GM12878 (cell line): ENCODE measurements around the gene ACAP2. TPM values are rescaled to one million over a fixed set of nuclear protein-coding genes. Genes with fewer than 3 reads are reported as not detected.

Source experiments
- ATAC-seq: fragments of 200-7000 bp; cut with Tn5 transposase; 3 replicates; pipeline ENCODE4 v1.9.1; 2020; ENCODE audit warnings: mild to moderate bottlenecking, moderate library complexity
- BruUV-seq: library from RNA; stranded (reverse); fragments of 400-500 nt; replicated peaks from 2 replicates; lab custom pipeline; 2021; lab: Mats Ljungman, UMichigan
- CTCF ChIA-PET: fragments of 300-600 bp; sonication (Branson Sonifier 250); formaldehyde crosslinking; extraction: SDS; loops from one replicate; lab custom pipeline; 2021; ENCODE audit warnings: inconsistent platforms; lab: Yijun Ruan, JAX
- POLR2A ChIA-PET: fragments of 350-600 bp; formaldehyde crosslinking; extraction: SDS; loops from one replicate; lab custom pipeline; 2021; ENCODE audit warnings: inconsistent platforms; lab: Charles Lee
- RAD21 ChIA-PET: fragments of 300-600 bp; sonication (Branson Sonifier 250); formaldehyde crosslinking; loops from one replicate; lab custom pipeline; 2023; ENCODE audit warnings: antibody characterized with exemption; ENCODE audit not compliant: unreplicated experiment; lab: Charles Lee
- SMC1A ChIA-PET: fragments of 300-600 bp; sonication (Branson Sonifier 250); formaldehyde crosslinking; loops from one replicate; lab custom pipeline; 2023; ENCODE audit not compliant: unreplicated experiment, uncharacterized antibody; lab: Charles Lee
- DNase-seq: peaks from one replicate; pipeline ENCODE4 v3.0.0-alpha.2; 2011; ENCODE audit warnings: low read depth, low spot score
- FAIRE-seq: peaks from 3 replicates; lab custom pipeline; 2011; peaks lifted over from hg19 to GRCh38; lab: Jason Lieb, UNC
- H2AFZ ChIP-seq: 2 replicates; pipeline ENCODE4 v1.6.0; 2011; ENCODE audit warnings: low read depth, low read length, control low read depth; ENCODE audit not compliant: control insufficient read depth
- H3K27ac ChIP-seq: 2 replicates; pipeline ENCODE4 v1.5.1; 2011; ENCODE audit warnings: control low read depth; ENCODE audit not compliant: control insufficient read depth, insufficient read depth
- H3K27me3 ChIP-seq, 2 experiments: replicated peaks in 1 of 2; 2 replicates each; pipeline versions ENCODE4 v1.6.0 to v1.6.1; 2011; ENCODE audit warnings: low read length in 1 of 2; ENCODE audit not compliant: control insufficient read depth in 2 of 2, insufficient read depth in 2 of 2
- H3K36me3 ChIP-seq, 2 experiments: 2 replicates each; pipeline ENCODE4 v1.5.1; 2011; ENCODE audit warnings: low read length in 1 of 2; ENCODE audit not compliant: control insufficient read depth in 2 of 2, insufficient read depth in 2 of 2
- H3K4me1 ChIP-seq: 2 replicates; pipeline ENCODE4 v1.6.1; 2011; ENCODE audit warnings: mild to moderate bottlenecking, low read length, moderate library complexity, mixed read lengths; ENCODE audit not compliant: control insufficient read depth, insufficient read depth
- H3K4me2 ChIP-seq: 2 replicates; pipeline ENCODE4 v1.6.0; 2011; ENCODE audit warnings: control low read depth; ENCODE audit not compliant: control insufficient read depth, insufficient read depth
- H3K4me3 ChIP-seq: fragments of 200-600 bp; sonication (generic); 2 replicates; pipeline ENCODE4 v1.5.1; 2016
- H3K79me2 ChIP-seq: 2 replicates; pipeline ENCODE4 v1.6.0; 2011; ENCODE audit warnings: low read length; ENCODE audit not compliant: control insufficient read depth, insufficient read depth
- H3K9ac ChIP-seq: 2 replicates; pipeline ENCODE4 v1.8.0; 2011; ENCODE audit warnings: low read length, control low read depth, mixed read lengths; ENCODE audit not compliant: control insufficient read depth, insufficient read depth
- H3K9me3 ChIP-seq: replicated peaks from 3 replicates; pipeline ENCODE4 v1.5.1; 2011; ENCODE audit warnings: mild to moderate bottlenecking, low read length; ENCODE audit not compliant: control insufficient read depth, insufficient read depth
- H4K20me1 ChIP-seq: 2 replicates; pipeline ENCODE4 v1.6.0; 2011; ENCODE audit not compliant: control insufficient read depth, insufficient read depth
- CBX5 ChIP-seq: sonication (generic); IDR thresholded peaks from 2 replicates; pipeline ENCODE4 v1.6.1; 2016; ENCODE audit warnings: low read depth, moderate library complexity, mild to moderate bottlenecking, inconsistent platforms
- KLF5 ChIP-seq: fragments of 450-650 bp; IDR thresholded peaks from 2 replicates; pipeline ENCODE4 v1.6.1; 2014; ENCODE audit warnings: mild to moderate bottlenecking; ENCODE audit not compliant: partially characterized antibody
- MTA2 ChIP-seq: fragments of 450-650 bp; IDR thresholded peaks from 2 replicates; pipeline ENCODE4 v1.6.1; 2016; ENCODE audit warnings: low read depth, mild to moderate bottlenecking, moderate library complexity
- PAX5 ChIP-seq: IDR thresholded peaks from 2 replicates; pipeline ENCODE4 v1.6.1; 2011; ENCODE audit warnings: low read depth, low read length, borderline replicate concordance
- POLR2AphosphoS2 ChIP-seq: IDR thresholded peaks from 2 replicates; pipeline ENCODE4 v1.6.1; 2011; ENCODE audit warnings: low read depth, mild to moderate bottlenecking, low read length, improper control_type of control experiment, moderate library complexity
- SPI1 ChIP-seq: IDR thresholded peaks from 2 replicates; pipeline ENCODE4 v1.6.1; 2011; ENCODE audit warnings: low read depth, mild to moderate bottlenecking, low read length, moderate library complexity, borderline replicate concordance; ENCODE audit not compliant: insufficient read depth
- ZBED1 ChIP-seq: IDR thresholded peaks from 2 replicates; pipeline ENCODE4 v1.6.1; 2016; ENCODE audit warnings: borderline replicate concordance
- WGBS: methylation state at CpG from one replicate; pipeline ENCODE4 v1.1.6; 2016; ENCODE audit warnings: low lambda C conversion rate; ENCODE audit not compliant: insufficient replicate concordance, insufficient coverage; ENCODE audit errors: missing lambda C conversion rate; 5-methylcytosine and 5-hydroxymethylcytosine counted together
- in situ Hi-C: fragments of 300-500 bp; cut with MboI; formaldehyde crosslinking; loops from 9 replicates; pipeline ENCODE4 v1.14.3; 2018; ENCODE audit warnings: mixed read lengths
- intact Hi-C: fragments of 100-400 bp; cut with micrococcal nuclease; formaldehyde crosslinking; loops from one replicate; pipeline ENCODE4 v1.14.2; 2022; ENCODE audit not compliant: unreplicated experiment
- polyA plus RNA-seq, 11 experiments: library from polyadenylated mRNA; depleted of rRNA in 4 of 11; unstranded in 6 of 11; stranded (reverse) in 5 of 11; fragments of >200 nt; fragmentation: Nextera tagmentation in 4 of 11; fragmentation: Illumina TruSeq in 1 of 11; extraction: Ambion mirVana in 4 of 11; extraction: Trizol in 1 of 11; gene quantifications; 1 replicate in 1 of 11; 2 replicates in 10 of 11; pipeline versions ENCODE4 v1.2.1 to v1.2.3, GENCODE V29; 2011 to 2016; ENCODE audit warnings: inconsistent platforms in 2 of 11, missing spikeins in 2 of 11, low read depth in 1 of 11
- total RNA-seq, 4 experiments: library from RNA; depleted of rRNA in 3 of 4; stranded (reverse); fragments of >200 nt in 3 of 4; fragmentation: Illumina TruSeq in 1 of 4; extraction: Trizol in 1 of 4; gene quantifications; 2 replicates each; pipeline versions ENCODE4 v1.2.1 to v1.2.3, GENCODE V29; 2013 to 2021
- TF ChIP-seq, protein P1 (sequence below): IDR thresholded peaks from 2 replicates; pipeline ENCODE4 v1.6.1; 2012; ENCODE audit warnings: improper control_type of control experiment, low read depth, low read length; ENCODE audit not compliant: insufficient replicate concordance
- TF ChIP-seq, protein P2 (sequence below): fragments of 450-650 bp; IDR thresholded peaks from 2 replicates; pipeline ENCODE4 v1.6.1; 2017; ENCODE audit warnings: mild to moderate bottlenecking
- TF ChIP-seq, protein P3 (sequence below): fragments of 450-650 bp; IDR thresholded peaks from 2 replicates; pipeline ENCODE4 v1.6.1; 2016; ENCODE audit warnings: mild to moderate bottlenecking

ACAP2 gene
- total and polyA plus RNA-seq, 10 of the 15 experiments (the other 5 are each of a cell fraction or from before 2014, with no cell fraction given): 7.1 to 53.8 (median 35.7) TPM

DNA sequence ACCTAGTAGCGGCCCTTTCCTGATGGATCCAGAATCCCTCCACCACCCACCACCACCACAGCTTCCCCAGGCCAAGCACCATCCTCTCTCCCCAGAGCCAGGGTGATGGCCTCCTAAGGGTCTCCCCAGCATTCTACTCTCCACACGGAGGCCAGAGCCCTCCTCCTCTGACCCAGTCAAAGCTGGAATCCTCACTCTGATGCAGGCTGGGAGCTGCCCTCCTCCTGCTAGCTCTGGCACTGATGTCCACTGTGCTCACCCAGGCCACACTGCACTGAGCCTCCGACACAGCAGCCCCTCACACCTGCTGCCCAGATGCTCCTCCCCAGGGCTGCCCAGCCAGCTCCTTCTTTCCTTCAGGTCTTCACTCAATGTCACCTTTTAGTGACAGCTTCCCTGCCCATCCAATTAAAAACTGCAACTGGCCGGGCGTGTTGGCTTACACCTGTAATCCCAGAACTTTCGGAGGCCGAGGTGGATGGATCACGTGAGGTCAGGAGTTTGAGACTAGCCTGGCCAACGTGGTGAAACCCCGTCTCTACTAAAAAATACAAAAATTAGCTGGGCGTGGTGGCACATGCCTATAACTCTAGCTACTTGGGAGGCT is 192.9 kb downstream of the ACAP2 start:
- H3K27me3 ChIP-seq: no peaks in the 10 kb centered on the region
- peaks cover 2% of the 10 kb centered on the region for H3K79me2 ChIP-seq
- H3K4me3 ChIP-seq: no peak overlapping the region
- POLR2A ChIA-PET: interaction anchor here (0.7 to 4.7 kb wide), 5 partner anchors 42 to 803 kb away, joined by 3 to 43 read pairs (median 4); no protein-coding TSS in a partner anchor
- peaks cover 25% of the 10 kb centered on the region for H3K4me1 ChIP-seq
- no peaks in the 10 kb centered on the region for H3K36me3 ChIP-seq
- H3K9ac ChIP-seq: no peak overlapping the region
- FAIRE-seq (no peak), ATAC-seq (no peak), DNase-seq (no peak)
- intact Hi-C loops: no loop called here
- 85% methylated on average over 11 of the region's 11 CpGs for WGBS
- no TSS peak for BruUV-seq
- no peak overlapping the region for H2AFZ ChIP-seq
- no peak overlapping the region; the same call in 1 of the 2 replicates for H3K4me2 ChIP-seq
- in situ Hi-C loops: loop anchor here (10.0 kb wide), 1 partner anchor 915 kb away; no protein-coding TSS in a partner anchor
- CTCF ChIA-PET: interaction anchor here (0.5 to 5.3 kb wide), 11 partner anchors 10 to 578 kb away, joined by 3 to 33 read pairs (median 6); partner anchors contain the start of gene LSG1
- H3K9me3 ChIP-seq: no peaks in the 10 kb centered on the region
- RAD21 ChIA-PET: interaction anchor here (0.7 to 4.8 kb wide), 17 partner anchors 9 to 579 kb away, joined by 3 to 67 read pairs (median 3); partner anchors contain the start of gene LSG1
- SMC1A ChIA-PET: interaction anchor here (1.0 to 7.3 kb wide), 11 partner anchors 11 to 567 kb away, joined by 3 to 70 read pairs (median 6); no protein-coding TSS in a partner anchor
- no peak overlapping the region for H3K27ac ChIP-seq
- no peaks in the 10 kb centered on the region for H4K20me1 ChIP-seq
- TF ChIP-seq, protein P1, sequence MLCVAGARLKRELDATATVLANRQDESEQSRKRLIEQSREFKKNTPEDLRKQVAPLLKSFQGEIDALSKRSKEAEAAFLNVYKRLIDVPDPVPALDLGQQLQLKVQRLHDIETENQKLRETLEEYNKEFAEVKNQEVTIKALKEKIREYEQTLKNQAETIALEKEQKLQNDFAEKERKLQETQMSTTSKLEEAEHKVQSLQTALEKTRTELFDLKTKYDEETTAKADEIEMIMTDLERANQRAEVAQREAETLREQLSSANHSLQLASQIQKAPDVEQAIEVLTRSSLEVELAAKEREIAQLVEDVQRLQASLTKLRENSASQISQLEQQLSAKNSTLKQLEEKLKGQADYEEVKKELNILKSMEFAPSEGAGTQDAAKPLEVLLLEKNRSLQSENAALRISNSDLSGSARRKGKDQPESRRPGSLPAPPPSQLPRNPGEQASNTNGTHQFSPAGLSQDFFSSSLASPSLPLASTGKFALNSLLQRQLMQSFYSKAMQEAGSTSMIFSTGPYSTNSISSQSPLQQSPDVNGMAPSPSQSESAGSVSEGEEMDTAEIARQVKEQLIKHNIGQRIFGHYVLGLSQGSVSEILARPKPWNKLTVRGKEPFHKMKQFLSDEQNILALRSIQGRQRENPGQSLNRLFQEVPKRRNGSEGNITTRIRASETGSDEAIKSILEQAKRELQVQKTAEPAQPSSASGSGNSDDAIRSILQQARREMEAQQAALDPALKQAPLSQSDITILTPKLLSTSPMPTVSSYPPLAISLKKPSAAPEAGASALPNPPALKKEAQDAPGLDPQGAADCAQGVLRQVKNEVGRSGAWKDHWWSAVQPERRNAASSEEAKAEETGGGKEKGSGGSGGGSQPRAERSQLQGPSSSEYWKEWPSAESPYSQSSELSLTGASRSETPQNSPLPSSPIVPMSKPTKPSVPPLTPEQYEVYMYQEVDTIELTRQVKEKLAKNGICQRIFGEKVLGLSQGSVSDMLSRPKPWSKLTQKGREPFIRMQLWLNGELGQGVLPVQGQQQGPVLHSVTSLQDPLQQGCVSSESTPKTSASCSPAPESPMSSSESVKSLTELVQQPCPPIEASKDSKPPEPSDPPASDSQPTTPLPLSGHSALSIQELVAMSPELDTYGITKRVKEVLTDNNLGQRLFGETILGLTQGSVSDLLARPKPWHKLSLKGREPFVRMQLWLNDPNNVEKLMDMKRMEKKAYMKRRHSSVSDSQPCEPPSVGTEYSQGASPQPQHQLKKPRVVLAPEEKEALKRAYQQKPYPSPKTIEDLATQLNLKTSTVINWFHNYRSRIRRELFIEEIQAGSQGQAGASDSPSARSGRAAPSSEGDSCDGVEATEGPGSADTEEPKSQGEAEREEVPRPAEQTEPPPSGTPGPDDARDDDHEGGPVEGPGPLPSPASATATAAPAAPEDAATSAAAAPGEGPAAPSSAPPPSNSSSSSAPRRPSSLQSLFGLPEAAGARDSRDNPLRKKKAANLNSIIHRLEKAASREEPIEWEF: no peak
- TF ChIP-seq KLF5 (no peak), PAX5 (no peak), SPI1 (no peak), CBX5 (no peak), POLR2AphosphoS2 (no peak), ZBED1 (no peak), MTA2 (no peak)
- TF ChIP-seq, protein P2, sequence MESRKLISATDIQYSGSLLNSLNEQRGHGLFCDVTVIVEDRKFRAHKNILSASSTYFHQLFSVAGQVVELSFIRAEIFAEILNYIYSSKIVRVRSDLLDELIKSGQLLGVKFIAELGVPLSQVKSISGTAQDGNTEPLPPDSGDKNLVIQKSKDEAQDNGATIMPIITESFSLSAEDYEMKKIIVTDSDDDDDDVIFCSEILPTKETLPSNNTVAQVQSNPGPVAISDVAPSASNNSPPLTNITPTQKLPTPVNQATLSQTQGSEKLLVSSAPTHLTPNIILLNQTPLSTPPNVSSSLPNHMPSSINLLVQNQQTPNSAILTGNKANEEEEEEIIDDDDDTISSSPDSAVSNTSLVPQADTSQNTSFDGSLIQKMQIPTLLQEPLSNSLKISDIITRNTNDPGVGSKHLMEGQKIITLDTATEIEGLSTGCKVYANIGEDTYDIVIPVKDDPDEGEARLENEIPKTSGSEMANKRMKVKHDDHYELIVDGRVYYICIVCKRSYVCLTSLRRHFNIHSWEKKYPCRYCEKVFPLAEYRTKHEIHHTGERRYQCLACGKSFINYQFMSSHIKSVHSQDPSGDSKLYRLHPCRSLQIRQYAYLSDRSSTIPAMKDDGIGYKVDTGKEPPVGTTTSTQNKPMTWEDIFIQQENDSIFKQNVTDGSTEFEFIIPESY: no peak
- TF ChIP-seq, protein P3, sequence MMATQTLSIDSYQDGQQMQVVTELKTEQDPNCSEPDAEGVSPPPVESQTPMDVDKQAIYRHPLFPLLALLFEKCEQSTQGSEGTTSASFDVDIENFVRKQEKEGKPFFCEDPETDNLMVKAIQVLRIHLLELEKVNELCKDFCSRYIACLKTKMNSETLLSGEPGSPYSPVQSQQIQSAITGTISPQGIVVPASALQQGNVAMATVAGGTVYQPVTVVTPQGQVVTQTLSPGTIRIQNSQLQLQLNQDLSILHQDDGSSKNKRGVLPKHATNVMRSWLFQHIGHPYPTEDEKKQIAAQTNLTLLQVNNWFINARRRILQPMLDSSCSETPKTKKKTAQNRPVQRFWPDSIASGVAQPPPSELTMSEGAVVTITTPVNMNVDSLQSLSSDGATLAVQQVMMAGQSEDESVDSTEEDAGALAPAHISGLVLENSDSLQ: no peak
